Peyer's patch (tissue), 4 donors: ENCODE results near the gene B9D2.

Experiments used
- CTCF ChIP-seq, 6 experiments: fragments of 450-650 bp in 4 of 6; fragments of 200-600 bp in 2 of 6; sonication (generic) in 1 of 6; IDR thresholded peaks; one replicate each; pipeline ENCODE4 v1.5.1; 2017 to 2019; ENCODE audit warnings: antibody characterized with exemption in 6 of 6, mild to moderate bottlenecking in 3 of 6, moderate library complexity in 1 of 6
- POLR2A ChIP-seq, 2 donors: fragments of 450-650 bp; IDR thresholded peaks; one replicate each; pipeline ENCODE4 v1.5.1; 2017; ENCODE audit warnings: antibody characterized with exemption in 2 of 2, mild to moderate bottlenecking in 2 of 2, moderate library complexity in 2 of 2

GRCh38 chr19:41399525-41399924, 35.6 kb upstream of the B9D2 start:
- TF ChIP-seq CTCF (IDR thresholded peaks at IDR 0.05) (no peak), POLR2A (IDR thresholded peaks at IDR 0.05) (no peak)
